A673 (cell line): ENCODE results near the gene FAIM2.

Experiments used
- CTCF ChIP-seq: fragments of 300-800, 200-600 bp; sonication (generic); conservative IDR thresholded peaks from 2 replicates; pipeline ENCODE4 v1.5.1; 2017; ENCODE audit warnings: low read depth, mild to moderate bottlenecking, antibody characterized with exemption, low read length, moderate library complexity, mixed read lengths
- EZH2 ChIP-seq: fragments of 200-600 bp; sonication (generic); IDR thresholded peaks from 2 replicates; pipeline ENCODE4 v1.6.1; 2017; ENCODE audit warnings: borderline replicate concordance, low read depth, mild to moderate bottlenecking, mixed read lengths, antibody characterized with exemption, low read length; ENCODE audit not compliant: poor library complexity, severe bottlenecking

- no peak for TF ChIP-seq CTCF
- no peak for TF ChIP-seq EZH2
Measured at GRCh38 chr12:49823951-49824350, 79.7 kb downstream of the FAIM2 start.
